ENCODE results near the gene SNTG2.

DNA sequence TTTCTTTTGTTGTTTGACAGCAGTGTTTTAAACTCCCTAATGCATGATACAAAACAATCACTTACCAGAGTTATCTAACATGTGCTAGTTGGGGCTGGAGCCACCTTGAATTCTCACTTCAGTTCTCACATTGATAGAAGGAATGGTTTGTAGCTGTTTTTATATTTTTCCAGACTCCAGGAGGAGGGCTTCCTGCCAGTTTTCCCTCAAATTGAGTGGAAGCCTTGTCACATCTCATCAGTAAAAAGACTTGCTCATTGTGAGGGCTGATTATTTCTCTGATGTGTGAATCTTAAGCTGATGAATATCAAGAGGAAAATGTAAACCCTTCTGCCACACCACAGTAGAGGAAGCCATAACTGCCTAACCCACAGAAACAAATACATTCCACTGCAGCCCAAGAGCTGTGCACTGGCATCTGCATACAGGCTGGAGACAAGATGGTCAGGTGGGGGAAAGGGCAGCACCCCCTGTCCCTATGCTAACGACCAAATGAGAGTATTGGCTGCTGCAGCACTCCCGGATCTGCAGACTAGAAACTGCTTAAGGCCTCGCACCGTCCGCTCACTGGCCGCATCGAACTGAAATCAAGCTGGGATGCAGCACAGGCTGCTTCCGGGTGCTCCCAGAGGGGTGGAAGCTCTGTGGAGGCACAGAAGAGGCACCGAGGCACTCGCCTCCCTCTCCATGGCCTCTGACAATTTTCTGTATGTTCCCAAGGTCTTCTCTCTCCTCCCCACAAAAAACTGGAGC, 388.9 kb downstream of the SNTG2 start:
- TF ChIP-seq, protein P1, sequence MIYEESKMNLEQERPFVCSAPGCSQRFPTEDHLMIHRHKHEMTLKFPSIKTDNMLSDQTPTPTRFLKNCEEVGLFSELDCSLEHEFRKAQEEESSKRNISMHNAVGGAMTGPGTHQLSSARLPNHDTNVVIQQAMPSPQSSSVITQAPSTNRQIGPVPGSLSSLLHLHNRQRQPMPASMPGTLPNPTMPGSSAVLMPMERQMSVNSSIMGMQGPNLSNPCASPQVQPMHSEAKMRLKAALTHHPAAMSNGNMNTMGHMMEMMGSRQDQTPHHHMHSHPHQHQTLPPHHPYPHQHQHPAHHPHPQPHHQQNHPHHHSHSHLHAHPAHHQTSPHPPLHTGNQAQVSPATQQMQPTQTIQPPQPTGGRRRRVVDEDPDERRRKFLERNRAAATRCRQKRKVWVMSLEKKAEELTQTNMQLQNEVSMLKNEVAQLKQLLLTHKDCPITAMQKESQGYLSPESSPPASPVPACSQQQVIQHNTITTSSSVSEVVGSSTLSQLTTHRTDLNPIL (CRISPR knock-in tag; IDR thresholded peaks at IDR 0.05; ENCODE audit: low read depth) = no peak
- no peak for TF ChIP-seq ZNF8 (CRISPR knock-in tag; IDR thresholded peaks at IDR 0.05)
